Hematopoietic multipotent progenitor cell treated with erythropoietin and hydrocortisone succinate and interleukin-3 and kit ligand, for 15 days (in vitro differentiated cells): Measurements from ENCODE around the gene PTPN2.
"Not testable (repeated sequence)": the region's sequence is repeated elsewhere in the genome, so short reads cannot be mapped to it uniquely, and the experiment has no call there.

Source experiments
- DNase-seq: peaks from one replicate; pipeline ENCODE4 v3.0.0-alpha.2; 2015; ENCODE audit warnings: low spot score

PTPN2 gene

GRCh38 chr18:12823892-12824291, 60.1 kb downstream of the PTPN2 start:
- no peak for DNase-seq

GRCh38 chr18:12821408-12821807, 62.6 kb downstream of the PTPN2 start:
- no peak for DNase-seq

- DNase-seq, result no peak
Observed at GRCh38 chr18:12820506-12820905, 63.5 kb downstream of the PTPN2 start.

- no peak for DNase-seq
Observed at GRCh38 chr18:12819841-12820240, 64.2 kb downstream of the PTPN2 start.

- no peak for DNase-seq
Observed at GRCh38 chr18:12819322-12819721, 64.7 kb downstream of the PTPN2 start.

GRCh38 chr18:12818243-12818642, 65.8 kb downstream of the PTPN2 start:
- no peak for DNase-seq

- DNase-seq, result no peak
Observed at GRCh38 chr18:12816451-12816850, 67.6 kb downstream of the PTPN2 start.

- no peak for DNase-seq
Observed at GRCh38 chr18:12811191-12811950, 72.7 kb downstream of the PTPN2 start.

GRCh38 chr18:12803069-12803936, 80.7 kb downstream of the PTPN2 start:
- no peak for DNase-seq

- DNase-seq, result no peak
Observed at GRCh38 chr18:12802538-12802937, 81.5 kb downstream of the PTPN2 start.

GRCh38 chr18:12796448-12796847, 87.6 kb downstream of the PTPN2 start:
- no peak for DNase-seq

GRCh38 chr18:12791610-12792009, 92.4 kb downstream of the PTPN2 start:
- DNase-seq, result no peak

- DNase-seq, result no peak
Observed at GRCh38 chr18:12786669-12787068, 97.4 kb downstream of the PTPN2 start.

GRCh38 chr18:12783524-12783923, 100.5 kb downstream of the PTPN2 start:
- no peak for DNase-seq

- DNase-seq, result no peak
Observed at GRCh38 chr18:12782521-12782920, 101.5 kb downstream of the PTPN2 start.

- DNase-seq, result no peak
Observed at GRCh38 chr18:12779456-12779855, 104.6 kb downstream of the PTPN2 start.

- no peak for DNase-seq
Observed at GRCh38 chr18:12779043-12779442, 105.0 kb downstream of the PTPN2 start.

- no peak for DNase-seq
Observed at GRCh38 chr18:12777500-12777944, 106.5 kb downstream of the PTPN2 start.

GRCh38 chr18:12776821-12777471, 107.1 kb downstream of the PTPN2 start:
- no peak for DNase-seq

GRCh38 chr18:12776415-12776814, 107.6 kb downstream of the PTPN2 start:
- DNase-seq, result not testable (repeated sequence)

- DNase-seq, result no peak
Observed at GRCh38 chr18:12774982-12775381, 109.1 kb downstream of the PTPN2 start.

GRCh38 chr18:12773369-12773768, 110.7 kb downstream of the PTPN2 start:
- DNase-seq, result no peak

- DNase-seq, result no peak
Observed at GRCh38 chr18:12772111-12772510, 111.9 kb downstream of the PTPN2 start.
